HuH-7.5 (cell line): Measurements from ENCODE around the gene BIK.
"Not testable (repeated sequence)": the region's sequence is repeated elsewhere in the genome, so short reads cannot be mapped to it uniquely, and the experiment has no call there.

ENCODE experiments used
- DNase-seq: peaks from one replicate; pipeline ENCODE4 v3.0.0; 2011; ENCODE audit warnings: low spot score

The BIK gene

GRCh38 chr22:43136255-43136654 lies 25.7 kb downstream of the BIK start:
- peak; percentile 74 for DNase-seq

- DNase-seq = no peak
Measured at GRCh38 chr22:43136801-43137200, 26.3 kb downstream of the BIK start.

- peak; percentile 88 for DNase-seq
Measured at GRCh38 chr22:43142880-43143562, 32.5 kb downstream of the BIK start, which contains the start of gene MCAT. MCAT (minus strand) TSS chr22:43143398; CDS start chr22:43143348, 50 bp downstream.

GRCh38 chr22:43144949-43145348 lies 34.4 kb downstream of the BIK start:
- no peak for DNase-seq

GRCh38 chr22:43145371-43145770 lies 34.8 kb downstream of the BIK start:
- not testable (repeated sequence) for DNase-seq

GRCh38 chr22:43146332-43146731 lies 35.8 kb downstream of the BIK start:
- not testable (repeated sequence) for DNase-seq

- no peak for DNase-seq
Measured at GRCh38 chr22:43147821-43148220, 37.3 kb downstream of the BIK start.

- no peak for DNase-seq
Measured at GRCh38 chr22:43148581-43148980, 38.0 kb downstream of the BIK start.

GRCh38 chr22:43150731-43151206 lies 40.2 kb downstream of the BIK start:
- DNase-seq = no peak

- peak; percentile 52 for DNase-seq
Measured at GRCh38 chr22:43151251-43152002, 40.9 kb downstream of the BIK start, which contains the start of gene TSPO. TSPO (plus strand) TSS chr22:43151559; CDS start chr22:43159239, 7,680 bp downstream.

GRCh38 chr22:43152003-43152356 lies 41.4 kb downstream of the BIK start:
- no peak for DNase-seq

GRCh38 chr22:43152357-43153071 lies 42.0 kb downstream of the BIK start:
- no peak for DNase-seq

GRCh38 chr22:43153899-43154298 lies 43.3 kb downstream of the BIK start:
- DNase-seq = no peak

GRCh38 chr22:43154887-43155536 lies 44.5 kb downstream of the BIK start:
- no peak for DNase-seq

- DNase-seq = no peak
Measured at GRCh38 chr22:43155789-43156188, 45.2 kb downstream of the BIK start.

GRCh38 chr22:43156413-43156812 lies 45.9 kb downstream of the BIK start:
- no peak for DNase-seq

GRCh38 chr22:43157874-43158546 lies 47.5 kb downstream of the BIK start:
- DNase-seq = no peak

GRCh38 chr22:43158778-43159483 lies 48.4 kb downstream of the BIK start:
- no peak for DNase-seq

- DNase-seq = peak; percentile 49
Measured at GRCh38 chr22:43159484-43160178, 49.1 kb downstream of the BIK start.

- DNase-seq = no peak
Measured at GRCh38 chr22:43160497-43161126, 50.1 kb downstream of the BIK start.
